GM19043 (cell line): ENCODE measurements around the gene ARHGAP5.

ENCODE experiments used
- ATAC-seq: cut with Tn5 transposase; IDR thresholded peaks from one replicate; pipeline ENCODE4 v1.9.1; 2021; ENCODE audit warnings: low read depth; ENCODE audit not compliant: unreplicated experiment

Gene ARHGAP5

GRCh38 chr14:32205554-32205953 lies 128.4 kb downstream of the ARHGAP5 start:
- no peak for ATAC-seq

- no peak for ATAC-seq
Observed at GRCh38 chr14:32205984-32206383, 128.9 kb downstream of the ARHGAP5 start.

GRCh38 chr14:32206552-32206951 lies 129.4 kb downstream of the ARHGAP5 start:
- no peak for ATAC-seq

GRCh38 chr14:32208490-32208889 lies 131.4 kb downstream of the ARHGAP5 start:
- no peak for ATAC-seq
